Liver (tissue), 9 donors: ENCODE measurements around the gene TSPAN15. TPM values are rescaled to one million over a fixed set of nuclear protein-coding genes. Genes with fewer than 3 reads are reported as not detected.

Experiments used
- DNase-seq: peaks from one replicate; pipeline ENCODE4 v3.0.0-alpha.2; 2017; ENCODE audit warnings: low spot score
- H3K27ac ChIP-seq, 2 donors: one replicate each; pipeline ENCODE4 v1.7.0; 2013; ENCODE audit warnings: inconsistent platforms in 2 of 2, low read length in 2 of 2, control low read depth in 1 of 2, low read depth in 1 of 2, mild to moderate bottlenecking in 1 of 2
- H3K27me3 ChIP-seq, 4 donors: one replicate each; pipeline versions ENCODE4 v1.6.1 to v1.7.0; 2013; ENCODE audit warnings: low read length in 3 of 4, inconsistent platforms in 1 of 4, mild to moderate bottlenecking in 1 of 4, moderate library complexity in 1 of 4; ENCODE audit not compliant: control insufficient read depth in 4 of 4, insufficient read depth in 4 of 4
- H3K36me3 ChIP-seq, 4 donors: one replicate each; pipeline versions ENCODE4 v1.6.1 to v1.7.0; 2013; ENCODE audit warnings: low read length in 3 of 4, mild to moderate bottlenecking in 3 of 4, low read depth in 1 of 4, moderate library complexity in 1 of 4; ENCODE audit not compliant: control insufficient read depth in 4 of 4, insufficient read depth in 3 of 4
- H3K4me1 ChIP-seq, 4 donors: one replicate each; pipeline versions ENCODE4 v1.6.1 to v1.7.0; 2013; ENCODE audit warnings: low read length in 3 of 4, mild to moderate bottlenecking in 3 of 4, moderate library complexity in 1 of 4; ENCODE audit not compliant: control insufficient read depth in 4 of 4, insufficient read depth in 4 of 4
- H3K4me3 ChIP-seq, 3 donors: one replicate each; pipeline versions ENCODE4 v1.6.1 to v1.7.0; 2013; ENCODE audit warnings: low read length in 3 of 3, control low read depth in 1 of 3, low read depth in 1 of 3, mild to moderate bottlenecking in 1 of 3
- H3K9ac ChIP-seq, 2 donors: one replicate each; pipeline ENCODE4 v1.7.0; 2013; ENCODE audit warnings: low read length in 2 of 2, mild to moderate bottlenecking in 2 of 2, moderate library complexity in 2 of 2, control low read depth in 1 of 2, low read depth in 1 of 2
- H3K9me3 ChIP-seq, 4 donors: one replicate each; pipeline versions ENCODE4 v1.6.1 to v1.7.0; 2013; ENCODE audit warnings: low read length in 3 of 4; ENCODE audit not compliant: control insufficient read depth in 4 of 4
- ATF3 ChIP-seq: IDR thresholded peaks from 2 replicates; pipeline ENCODE4 v1.6.1; 2016; ENCODE audit warnings: antibody characterized with exemption
- CTCF ChIP-seq: fragments of 150-350 bp; IDR thresholded peaks from 2 replicates; pipeline ENCODE4 v1.5.1; 2017; ENCODE audit warnings: improper control_type of control experiment, low read depth, low read length; ENCODE audit not compliant: missing input control
- EGR1 ChIP-seq, 2 donors: IDR thresholded peaks; 2 replicates each; pipeline ENCODE4 v1.6.1; 2016 to 2018; ENCODE audit warnings: antibody characterized with exemption in 2 of 2, low read depth in 2 of 2
- FOXA1 ChIP-seq: IDR thresholded peaks from 2 replicates; pipeline ENCODE4 v1.6.1; 2016; ENCODE audit warnings: antibody characterized with exemption
- FOXA2 ChIP-seq: IDR thresholded peaks from 2 replicates; pipeline ENCODE4 v1.6.1; 2016; ENCODE audit warnings: antibody characterized with exemption
- GABPA ChIP-seq, 2 donors: IDR thresholded peaks in 1 of 2; conservative IDR thresholded peaks in 1 of 2; 2 replicates each; pipeline ENCODE4 v1.6.1; 2016; ENCODE audit warnings: antibody characterized with exemption in 2 of 2, mild to moderate bottlenecking in 1 of 2, moderate library complexity in 1 of 2
- HNF4A ChIP-seq, 2 donors: conservative IDR thresholded peaks; 2 replicates each; pipeline ENCODE4 v1.6.1; 2016; ENCODE audit warnings: antibody characterized with exemption in 2 of 2, mild to moderate bottlenecking in 2 of 2
- HNF4G ChIP-seq: IDR thresholded peaks from 2 replicates; pipeline ENCODE4 v1.6.1; 2016; ENCODE audit warnings: antibody characterized with exemption
- JUND ChIP-seq, 2 donors: IDR thresholded peaks; 2 replicates each; pipeline ENCODE4 v1.6.1; 2016; ENCODE audit warnings: antibody characterized with exemption in 2 of 2
- MAX ChIP-seq: IDR thresholded peaks from 2 replicates; pipeline ENCODE4 v1.6.1; 2016; ENCODE audit warnings: antibody characterized with exemption
- RAD21 ChIP-seq, 2 donors: IDR thresholded peaks; 2 replicates each; pipeline ENCODE4 v1.6.1; 2016; ENCODE audit warnings: antibody characterized with exemption in 2 of 2, mild to moderate bottlenecking in 2 of 2
- RXRA ChIP-seq, 2 donors: IDR thresholded peaks; 2 replicates each; pipeline ENCODE4 v1.6.1; 2017 to 2018; ENCODE audit warnings: antibody characterized with exemption in 2 of 2, mild to moderate bottlenecking in 1 of 2
- SP1 ChIP-seq: IDR thresholded peaks from 2 replicates; pipeline ENCODE4 v1.6.1; 2018; ENCODE audit warnings: antibody characterized with exemption, mild to moderate bottlenecking
- TAF1 ChIP-seq: conservative IDR thresholded peaks from 2 replicates; pipeline ENCODE4 v1.6.1; 2016; ENCODE audit warnings: antibody characterized with exemption, mild to moderate bottlenecking
- ZBTB33 ChIP-seq: IDR thresholded peaks from 2 replicates; pipeline ENCODE4 v1.6.1; 2016; ENCODE audit warnings: antibody characterized with exemption
- WGBS: extraction: QIAGEN DNeasy Blood & Tissue Kit; methylation state at CpG from one replicate; pipeline ENCODE4 v1.1.7; 2013; 5-methylcytosine and 5-hydroxymethylcytosine counted together
- polyA plus RNA-seq, 2 donors: library from polyadenylated mRNA; stranded (reverse) in 1 of 2; unstranded in 1 of 2; fragments of 200-250 nt in 1 of 2; fragments of >200 nt in 1 of 2; fragmentation: Nextera tagmentation in 1 of 2; extraction: Ambion mirVana in 1 of 2; gene quantifications; one replicate each; pipeline versions ENCODE4 v1.2.1 to v1.2.3, GENCODE V29; 2013 to 2015
- total RNA-seq, 2 donors: library from RNA; depleted of rRNA; stranded (reverse); fragments of >200 nt; gene quantifications; one replicate each; pipeline ENCODE4 v1.2.3, GENCODE V29; 2014
- donor health status: healthy.
- donor health status: healthy.
- donor health status: healthy.
- donor health status: healthy.
- donor health status: healthy.

Gene TSPAN15
- total and polyA plus RNA-seq, 4 donors: 2.0 to 4.3 (median 3.3) TPM

GRCh38 chr10:69434169-69434568 is 17.1 kb upstream of the TSPAN15 start:
- TF ChIP-seq FOXA2 (no peak), HNF4A (conservative IDR thresholded peaks at IDR 0.05) (no peak), JUND (IDR thresholded peaks at IDR 0.05) (no peak), CTCF (no peak), ZBTB33 (no peak), GABPA (IDR thresholded peaks at IDR 0.05 in 1 of 2, conservative IDR thresholded peaks at IDR 0.05 in 1 of 2) (no peak), MAX (no peak), TAF1 (no peak), FOXA1 (no peak)
- no peak for DNase-seq
- Histone ChIP-seq H3K9me3 (peaks cover 0 to 2% (median 0%) of the 10 kb centered on the region in 4 donors), H3K36me3 (no peaks in the 10 kb centered on the region), H3K4me1 (peaks cover 0 to 4% (median 0%) of the 10 kb centered on the region in 4 donors), H3K9ac (no peak overlapping the region), H3K4me3 (no peak overlapping the region), H3K27ac (no peak overlapping the region), H3K27me3 (no peaks in the 10 kb centered on the region)
- WGBS: 80% methylated on average over 2 of the region's 2 CpGs

GRCh38 chr10:69434926-69435325 is 16.3 kb upstream of the TSPAN15 start:
- TF ChIP-seq RAD21 (IDR thresholded peaks at IDR 0.05) (no peak), FOXA1 (no peak), RXRA (IDR thresholded peaks at IDR 0.05) (no peak), GABPA (IDR thresholded peaks at IDR 0.05 in 1 of 2, conservative IDR thresholded peaks at IDR 0.05 in 1 of 2) (no peak), JUND (IDR thresholded peaks at IDR 0.05) (no peak)
- 97% methylated on average over 11 of the region's 11 CpGs for WGBS
- H3K9me3 ChIP-seq: peaks cover 0 to 2% (median 0%) of the 10 kb centered on the region in 4 donors
- DNase-seq: no peak
- no peaks in the 10 kb centered on the region for H3K27me3 ChIP-seq
- H3K36me3 ChIP-seq: no peaks in the 10 kb centered on the region
- no peak overlapping the region for H3K9ac ChIP-seq
- H3K4me3 ChIP-seq: no peak overlapping the region
- H3K27ac ChIP-seq: no peak overlapping the region
- H3K4me1 ChIP-seq: peaks cover 0 to 4% (median 0%) of the 10 kb centered on the region in 4 donors

GRCh38 chr10:69435966-69436520 is 15.2 kb upstream of the TSPAN15 start:
- WGBS: 94% methylated on average over 14 of the region's 14 CpGs
- TF ChIP-seq EGR1 (IDR thresholded peaks at IDR 0.05; ENCODE audit: low read depth in 2 of 2) (no peak), HNF4G (no peak), SP1 (no peak), GABPA (IDR thresholded peaks at IDR 0.05 in 1 of 2, conservative IDR thresholded peaks at IDR 0.05 in 1 of 2) (no peak), ATF3 (no peak), FOXA1 (no peak), ZBTB33 (no peak), RAD21 (IDR thresholded peaks at IDR 0.05) (no peak), HNF4A (conservative IDR thresholded peaks at IDR 0.05) (no peak)

More at GRCh38 chr10:69435966-69436520, 15.2 kb upstream of the TSPAN15 start:
- Histone ChIP-seq H3K27me3 (no peaks in the 10 kb centered on the region), H3K4me1 (peaks cover 0 to 4% (median 0%) of the 10 kb centered on the region in 4 donors), H3K4me3 (no peak overlapping the region), H3K9ac (no peak overlapping the region), H3K36me3 (no peaks in the 10 kb centered on the region), H3K27ac (no peak overlapping the region), H3K9me3 (peaks cover 0 to 2% (median 0%) of the 10 kb centered on the region in 4 donors)
- no peak for DNase-seq
